Measurements from ENCODE around the gene TM9SF2.
A peak's percentile ranks its signal among the peaks of the same experiment; 100 is the strongest.
"Not testable (repeated sequence)": the region's sequence is repeated elsewhere in the genome, so short reads cannot be mapped to it uniquely, and the experiment has no call there.

Gene TM9SF2

DNA sequence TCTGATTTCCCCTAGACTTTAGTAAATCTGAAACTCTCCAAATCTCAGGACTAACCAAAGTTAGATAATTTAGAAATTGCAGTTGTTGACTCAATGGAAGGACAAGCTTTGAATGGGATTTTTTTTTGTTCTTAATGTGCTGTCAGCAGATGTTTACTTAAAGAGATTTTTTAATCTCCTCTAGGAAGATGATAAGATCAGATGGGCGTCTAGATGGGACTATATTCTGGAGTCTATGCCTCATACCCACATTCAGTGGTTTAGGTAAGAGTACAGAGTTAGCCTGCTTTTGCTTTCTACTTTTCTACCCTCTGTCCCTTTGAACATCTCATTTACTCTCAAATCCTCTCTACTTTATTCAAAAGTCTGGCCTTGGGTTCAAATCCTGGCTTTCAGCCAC, 39.3 kb downstream of the TM9SF2 start:
- DNase-seq, result no peak

GRCh38 chr13:99542788-99543406, 41.6 kb downstream of the TM9SF2 start:
- peak; percentile 67 for DNase-seq

- no peak for DNase-seq
These were observed 44.1 kb downstream of the TM9SF2 start for GRCh38 chr13:99545361-99545760.

DNA sequence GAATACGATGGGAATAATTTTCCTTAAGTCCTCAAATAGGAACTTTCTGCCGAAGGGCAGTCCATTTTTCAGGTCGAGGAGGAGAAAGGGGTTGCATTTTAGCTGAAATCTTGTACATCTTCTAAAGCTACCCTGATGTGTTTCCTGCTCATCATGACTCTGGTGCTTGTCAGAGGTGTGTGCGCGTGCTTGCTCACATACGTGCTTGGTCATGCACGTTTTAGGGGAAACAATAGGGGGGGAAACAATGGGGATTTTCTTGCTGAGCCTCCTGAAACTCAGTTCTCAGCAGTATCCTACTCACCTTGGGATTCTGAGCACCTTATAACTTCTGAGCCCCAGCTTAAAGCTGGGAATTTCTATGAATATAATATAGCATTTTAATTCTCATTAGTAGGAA, 44.7 kb downstream of the TM9SF2 start:
- no peak for DNase-seq

DNA sequence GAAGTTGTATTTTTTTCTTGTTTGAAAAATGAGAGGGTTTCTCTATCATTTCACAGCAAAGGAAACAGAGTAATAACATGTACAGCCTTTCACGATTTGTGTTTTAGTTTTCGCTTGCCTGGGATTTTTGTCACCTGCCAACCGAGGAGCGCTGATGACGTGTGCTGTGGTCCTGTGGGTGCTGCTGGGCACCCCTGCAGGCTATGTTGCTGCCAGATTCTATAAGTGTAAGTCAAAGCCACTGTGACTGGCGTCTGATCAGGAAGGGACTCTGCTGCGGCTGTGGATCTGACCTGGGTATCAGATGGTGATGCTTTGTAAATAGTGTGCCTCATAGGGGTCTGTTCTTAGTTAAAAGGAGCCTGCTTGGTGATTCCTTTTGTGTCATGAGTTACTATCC, 45.6 kb downstream of the TM9SF2 start:
- no peak for DNase-seq

DNA sequence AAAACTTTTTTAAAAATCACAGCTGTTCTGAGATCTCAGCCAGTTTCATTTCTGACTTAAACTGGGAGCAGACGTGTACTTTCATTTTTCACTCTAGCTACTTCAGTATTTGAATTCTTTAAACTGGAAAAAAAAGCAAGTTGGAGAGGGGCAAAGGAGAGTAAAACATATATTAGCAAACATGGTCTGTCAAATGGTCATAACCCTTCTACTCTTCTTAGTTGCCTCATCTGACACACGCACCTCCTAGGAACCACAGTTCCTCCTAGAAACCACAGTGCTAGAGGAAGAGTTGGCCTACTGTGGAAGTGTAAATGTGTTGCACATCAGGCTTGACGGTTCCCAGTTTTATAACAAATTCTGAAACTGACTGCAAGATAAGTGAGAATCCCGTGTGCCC, 47.2 kb downstream of the TM9SF2 start:
- no peak for DNase-seq

- no peak for DNase-seq
These were observed 51.8 kb downstream of the TM9SF2 start for GRCh38 chr13:99553033-99553432.

- DNase-seq, result no peak
These were observed 53.9 kb downstream of the TM9SF2 start for GRCh38 chr13:99555149-99555548.

DNA sequence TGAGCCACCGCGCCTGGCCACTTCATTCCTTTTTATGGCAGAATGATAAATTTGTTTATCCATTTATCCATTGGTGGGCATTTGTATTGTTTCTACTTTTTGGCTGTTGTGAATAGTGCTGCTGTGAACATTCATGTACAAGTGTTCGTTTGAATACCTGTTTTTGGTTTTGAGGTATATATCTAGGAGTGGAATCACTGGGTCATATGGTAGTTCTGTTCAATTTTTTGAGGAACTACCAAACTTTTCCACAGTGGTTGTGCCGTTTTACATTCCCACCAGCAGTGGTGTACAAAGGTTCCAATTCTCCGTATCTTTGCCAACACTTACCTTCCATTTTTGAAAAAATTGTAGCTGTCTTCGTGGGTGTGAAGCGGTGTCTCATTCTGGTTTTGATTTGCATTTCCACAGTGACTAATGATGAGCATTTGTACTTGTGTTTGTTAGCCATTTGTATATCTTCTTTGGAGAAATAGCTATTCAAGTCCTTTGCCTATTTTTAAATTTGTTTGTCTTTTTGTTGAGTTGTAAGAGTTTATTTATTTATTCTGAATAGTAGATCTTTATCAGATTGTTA, 55.7 kb downstream of the TM9SF2 start:
- DNase-seq, result no peak

DNA sequence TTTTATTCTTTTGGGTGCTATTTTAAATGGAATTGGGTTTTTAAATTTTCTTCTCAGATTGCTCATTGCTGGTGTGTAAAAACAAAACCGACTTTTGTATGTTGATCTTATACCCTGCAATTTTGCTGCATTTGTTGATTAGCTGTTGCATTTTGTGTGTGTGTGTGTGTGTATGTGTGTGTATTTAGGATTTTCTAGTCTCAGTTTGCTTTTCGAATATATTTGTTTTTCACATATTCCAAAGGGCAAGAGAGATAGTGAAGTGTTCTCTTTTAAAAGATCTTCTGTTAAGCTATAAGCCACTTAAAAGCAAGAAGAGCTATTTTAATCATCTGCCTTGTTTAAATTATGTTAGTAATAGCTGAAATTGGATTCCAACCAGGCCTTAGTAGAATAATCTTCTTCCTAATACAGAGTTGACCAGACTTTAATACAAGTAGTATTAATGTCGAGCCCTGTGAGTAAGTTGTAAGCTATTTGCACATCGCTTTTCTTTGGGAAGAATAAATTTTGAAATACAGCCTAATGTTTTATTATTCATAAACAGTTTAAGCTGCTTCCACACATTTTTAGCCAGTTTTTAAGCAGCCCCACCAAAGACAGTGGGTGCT, 57.4 kb downstream of the TM9SF2 start:
- DNase-seq, result no peak

DNA sequence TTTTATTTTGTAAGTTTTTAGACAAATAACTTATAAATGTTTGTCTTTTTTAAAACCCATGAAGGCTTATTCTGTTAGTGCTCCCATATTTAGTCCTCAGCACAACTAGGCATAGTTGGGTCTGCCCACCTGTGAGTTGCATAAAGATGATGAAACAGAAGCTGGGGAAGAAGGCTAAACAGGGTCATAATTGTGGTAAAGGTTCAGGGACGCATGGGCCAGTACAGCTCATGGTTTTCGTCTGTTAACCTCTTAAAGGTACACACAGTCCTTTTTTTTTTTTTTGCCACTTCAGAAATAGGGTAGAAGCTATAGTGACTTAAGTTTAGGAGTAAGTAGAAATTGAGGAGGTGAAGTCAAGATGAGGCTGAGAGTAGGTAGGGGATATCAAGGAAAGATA, 58.3 kb downstream of the TM9SF2 start:
- DNase-seq, result no peak

DNA sequence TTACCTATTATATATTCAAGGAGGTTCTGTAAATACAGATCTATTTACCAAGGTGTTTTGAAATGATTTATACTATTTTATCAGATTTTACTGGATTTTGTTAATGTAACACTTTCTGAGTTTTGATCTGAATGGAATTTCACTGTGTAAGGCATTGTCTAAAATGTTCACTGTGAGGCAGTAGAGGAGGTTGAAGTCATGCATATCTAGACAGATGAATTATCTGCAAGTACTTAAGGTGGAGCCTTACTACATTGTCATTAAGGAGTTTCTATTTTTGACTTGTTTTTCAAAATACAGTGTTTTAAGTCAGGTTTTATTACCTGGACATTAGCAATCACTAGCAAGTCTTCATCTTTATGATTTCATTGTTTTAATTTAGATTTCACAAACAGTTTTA, 62.1 kb downstream of the TM9SF2 start:
- no peak for DNase-seq

DNA sequence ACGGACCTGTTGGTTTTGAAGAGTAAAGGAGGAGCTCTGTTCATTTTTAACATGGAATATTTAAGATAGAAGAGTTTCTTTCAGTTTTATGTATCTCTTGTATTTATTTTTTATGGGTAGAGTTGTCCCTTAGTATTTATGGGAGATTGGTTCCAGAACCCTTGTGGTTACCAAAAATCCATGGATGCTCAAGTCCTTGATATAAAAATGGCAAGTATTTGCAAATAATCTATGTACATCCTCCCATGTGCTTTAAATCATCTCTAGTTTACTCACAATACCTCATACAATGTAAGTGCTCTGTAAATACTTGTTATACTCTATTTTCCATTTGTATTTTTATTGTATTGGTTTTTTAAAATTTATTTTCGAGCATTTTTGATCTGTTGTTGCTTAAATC, 63.1 kb downstream of the TM9SF2 start:
- DNase-seq, result no peak

DNA sequence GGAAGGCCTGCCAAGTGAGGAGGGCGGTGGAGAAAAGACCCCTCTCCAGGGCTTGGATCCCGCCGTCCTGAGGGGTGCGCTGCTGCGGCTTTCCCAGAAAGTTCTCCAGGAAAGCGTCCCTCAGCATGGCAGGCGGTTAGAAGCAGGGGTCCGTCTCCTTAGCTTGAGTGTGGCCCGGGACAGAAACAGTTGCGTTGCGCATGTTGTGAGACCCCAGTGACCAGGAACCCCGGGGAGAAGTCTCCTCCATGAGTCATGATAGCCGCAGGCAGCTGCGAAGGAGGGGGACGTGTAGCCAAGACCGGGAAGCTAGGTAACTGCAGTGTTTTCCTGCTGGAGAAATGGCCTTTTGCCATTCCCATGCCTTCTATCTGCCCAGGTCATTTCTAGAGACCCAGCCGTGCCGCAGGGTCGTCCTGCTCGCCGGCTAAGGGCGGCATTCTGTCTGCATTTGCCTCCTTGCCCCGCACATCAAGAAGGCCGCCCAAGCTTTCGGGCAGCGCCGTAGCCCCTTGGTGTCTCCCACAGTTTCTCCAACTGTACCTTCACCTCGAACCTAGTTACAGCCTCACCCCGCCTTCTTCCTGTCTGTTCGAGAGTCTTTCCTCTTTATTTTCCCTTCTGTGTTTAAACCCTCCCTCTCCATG, 64.3 kb downstream of the TM9SF2 start:
- no peak for DNase-seq

- DNase-seq, result no peak
These were observed 65.1 kb downstream of the TM9SF2 start for GRCh38 chr13:99566125-99567083.

- DNase-seq, result not testable (repeated sequence)
These were observed 67.6 kb downstream of the TM9SF2 start for GRCh38 chr13:99568901-99569300.

DNA sequence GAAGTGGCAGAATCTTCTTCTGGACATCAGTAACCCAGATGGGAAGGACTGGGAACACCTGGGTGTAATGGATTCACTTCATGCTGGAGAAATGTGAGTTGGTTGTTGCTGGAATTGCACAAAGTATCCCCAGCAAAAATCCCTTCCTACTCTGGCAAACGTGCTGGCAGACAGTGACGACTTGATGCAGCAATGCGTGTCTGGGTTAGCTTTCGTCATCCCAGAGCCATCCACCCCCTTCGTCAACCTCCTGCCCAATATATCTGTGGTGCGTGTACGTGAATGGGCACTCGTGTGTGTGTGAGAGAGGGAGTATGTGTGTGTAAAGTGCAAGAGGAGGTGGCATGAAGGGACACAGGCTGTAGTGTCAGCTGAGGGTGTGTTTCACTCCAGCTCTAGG, 70.9 kb downstream of the TM9SF2 start:
- DNase-seq, result no peak

DNA sequence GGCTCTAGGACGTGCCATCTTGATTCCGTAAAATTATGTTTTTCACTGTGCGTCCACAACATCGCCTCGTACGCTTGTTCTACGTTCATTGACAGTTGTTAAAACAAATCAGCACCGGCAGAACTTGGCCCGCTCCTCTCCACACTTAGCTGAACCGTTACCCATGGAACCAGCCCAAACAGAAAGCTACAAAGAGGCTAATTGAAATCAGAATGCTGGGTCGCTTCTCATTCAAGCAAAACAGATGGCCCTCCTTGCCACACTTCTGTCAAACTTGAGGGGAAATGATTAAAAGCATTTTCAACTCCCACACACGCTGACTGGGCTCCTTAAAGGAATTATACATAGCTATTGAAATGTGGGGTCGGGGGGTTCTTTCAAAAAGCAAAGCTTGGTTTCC, 71.6 kb downstream of the TM9SF2 start:
- DNase-seq, result no peak

- DNase-seq, result no peak
These were observed 74.3 kb downstream of the TM9SF2 start for GRCh38 chr13:99575376-99576120.

DNA sequence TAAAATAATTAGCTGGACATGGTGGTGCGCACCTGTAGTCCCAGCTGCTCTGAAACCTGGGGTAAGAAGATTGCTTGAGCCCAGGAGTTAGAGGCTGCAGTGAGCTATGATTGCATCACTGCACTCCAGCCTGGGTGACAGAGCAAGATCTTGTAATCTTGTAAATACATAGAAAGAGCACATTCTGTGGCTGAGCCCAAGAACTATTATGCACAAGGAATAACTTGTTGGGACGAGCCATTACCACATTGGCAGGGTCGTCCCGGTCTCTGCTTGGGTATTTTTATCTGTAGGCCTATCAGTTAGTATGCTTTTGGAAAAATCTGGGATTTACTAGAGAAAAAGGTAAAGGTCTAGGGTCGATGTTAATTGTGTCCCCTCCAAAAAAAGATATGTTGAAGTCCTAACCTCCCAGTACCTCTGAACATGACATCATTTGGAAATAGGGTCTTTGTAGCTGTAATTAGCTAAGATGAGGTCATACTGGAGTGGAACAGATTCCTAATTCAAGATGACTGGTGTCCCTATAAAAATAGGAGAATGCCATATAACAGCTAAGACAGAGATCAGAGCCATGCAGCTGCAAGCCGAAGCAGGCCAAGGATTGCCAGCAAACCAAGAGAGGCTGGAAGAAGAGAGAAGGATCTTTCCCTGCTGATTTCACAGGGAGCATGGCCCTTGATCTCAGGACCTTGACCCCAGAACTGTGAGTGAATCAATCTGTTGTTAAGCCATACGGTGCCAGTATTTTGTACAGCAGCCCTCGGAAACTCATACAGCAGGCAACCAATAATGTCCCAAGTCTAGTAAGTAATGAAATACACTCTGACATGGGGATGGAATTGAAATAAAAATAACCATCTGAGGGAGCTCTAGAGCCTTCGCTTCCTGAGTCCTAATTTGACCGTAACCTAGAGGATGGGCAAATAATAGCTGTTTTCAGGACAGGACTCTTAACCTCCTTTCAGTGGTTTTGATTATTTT, 77.0 kb downstream of the TM9SF2 start:
- DNase-seq, result no peak
